DMS79 treated with DMSO at 0.1 percent for 48 hours (cell line): ENCODE results near the gene NEURL1B.

Experiments
- DNase-seq: peaks from one replicate; lab custom pipeline; 2025; lab: John Stamatoyannopoulos, UW

NEURL1B gene

GRCh38 chr5:172732201-172732865 is 91.3 kb downstream of the NEURL1B start:
- DNase-seq: no peak

GRCh38 chr5:172733131-172733973 is 92.3 kb downstream of the NEURL1B start:
- DNase-seq: no peak

- no peak for DNase-seq
Measured at GRCh38 chr5:172733974-172734346, 92.9 kb downstream of the NEURL1B start.

GRCh38 chr5:172735141-172735831 is 94.2 kb downstream of the NEURL1B start:
- DNase-seq: no peak

GRCh38 chr5:172736508-172737135 is 95.6 kb downstream of the NEURL1B start:
- no peak for DNase-seq

GRCh38 chr5:172739375-172739774 is 98.3 kb downstream of the NEURL1B start:
- DNase-seq: no peak

GRCh38 chr5:172740428-172741205 is 99.6 kb downstream of the NEURL1B start:
- no peak for DNase-seq
